Muscle of back (tissue), 13 donors: Measurements from ENCODE around the gene OR5T3. TPM values are rescaled to one million over a fixed set of nuclear protein-coding genes. Genes with fewer than 3 reads are reported as not detected.
"Not testable (repeated sequence)": the region's sequence is repeated elsewhere in the genome, so short reads cannot be mapped to it uniquely, and the experiment has no call there.

Source experiments
- DNase-seq, 3 donors: peaks; one replicate each; pipeline versions ENCODE4 v3.0.0 to v3.0.0-alpha.2; 2013
- long read RNA-seq, 9 donors: transcript quantifications; one replicate each; lab custom pipeline, GENCODE V29; 2026
- polyA plus RNA-seq, 10 donors: library from polyadenylated mRNA; unstranded; fragments of 120-200 nt; gene quantifications; one replicate each; pipeline ENCODE4 v1.2.1, GENCODE V29; 2013; ENCODE audit not compliant: insufficient read length in 10 of 10

The OR5T3 gene
- not detected for polyA plus RNA-seq
- long read RNA-seq, donor 1 = 0 reads
- long read RNA-seq, donor 2 = 0 reads
- long read RNA-seq, donor 3 = 0 reads
- long read RNA-seq, donor 4 = 0 reads
- long read RNA-seq, donor 5 = 0 reads
- long read RNA-seq, donor 6 = 0 reads
- long read RNA-seq, donor 7 = 0 reads
- long read RNA-seq, donor 8 = 0 reads
- long read RNA-seq, donor 9 = 0 reads

DNA sequence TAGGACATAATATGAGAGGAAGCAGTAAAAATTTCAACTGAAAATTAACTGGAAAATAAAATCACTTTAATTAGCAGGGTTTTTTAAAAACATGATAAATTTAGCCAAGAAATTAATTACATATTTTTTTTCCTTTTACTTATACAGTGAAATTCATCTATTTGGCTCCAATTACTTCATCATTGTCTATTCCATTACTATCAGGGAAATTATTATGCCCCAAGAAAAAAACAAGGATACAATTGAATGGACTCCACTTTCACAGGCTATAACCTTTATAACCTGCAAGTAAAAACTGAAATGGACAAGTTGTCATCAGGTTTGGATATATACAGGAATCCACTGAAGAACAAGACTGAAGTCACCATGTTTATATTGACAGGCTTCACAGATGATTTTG, at the start of gene OR5T3:
TSS of gene OR5T3 (plus strand) at position 301 of the 400 bp plus-strand sequence. CDS start at position 301, 0 bp downstream.
- DNase-seq = no peak

DNA sequence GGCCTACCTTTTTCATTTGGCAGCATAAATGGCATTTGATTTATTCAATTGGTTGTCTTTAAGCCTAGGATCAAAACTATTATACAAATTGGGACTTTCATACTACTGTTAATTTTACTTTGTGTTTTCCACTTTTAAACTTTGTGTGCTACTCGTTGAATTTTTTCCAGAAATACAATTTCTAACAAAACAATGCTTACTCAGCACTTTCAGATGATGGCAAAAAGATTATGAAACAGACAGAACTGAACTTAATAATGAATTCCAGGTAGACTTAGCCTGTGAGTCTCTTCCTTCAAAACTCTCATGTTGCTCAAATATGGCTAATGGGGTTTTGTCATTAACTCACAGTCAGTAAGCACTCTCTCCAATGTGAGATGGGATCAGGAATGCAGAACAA, 44.3 kb upstream of the OR5T3 start:
- DNase-seq = no peak

DNA sequence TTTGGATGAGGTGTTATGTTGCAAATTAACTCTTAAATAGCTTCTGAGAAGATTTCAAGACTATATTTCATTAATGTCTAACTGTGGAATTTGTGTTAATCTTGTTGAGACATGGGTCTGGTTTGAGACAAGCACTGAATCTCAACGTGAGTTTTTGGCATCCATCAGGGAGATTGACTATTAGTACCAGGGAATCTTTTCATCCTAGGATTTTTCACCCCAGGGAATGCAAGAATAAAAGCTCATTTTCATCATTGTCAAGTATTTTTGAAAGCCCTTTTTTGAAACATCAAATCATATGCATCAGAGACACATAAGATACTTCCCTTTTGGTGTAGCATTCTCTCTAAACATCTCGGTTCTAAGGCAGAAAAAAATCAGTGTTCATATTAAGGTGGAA, 37.5 kb upstream of the OR5T3 start:
- DNase-seq = no peak

DNA sequence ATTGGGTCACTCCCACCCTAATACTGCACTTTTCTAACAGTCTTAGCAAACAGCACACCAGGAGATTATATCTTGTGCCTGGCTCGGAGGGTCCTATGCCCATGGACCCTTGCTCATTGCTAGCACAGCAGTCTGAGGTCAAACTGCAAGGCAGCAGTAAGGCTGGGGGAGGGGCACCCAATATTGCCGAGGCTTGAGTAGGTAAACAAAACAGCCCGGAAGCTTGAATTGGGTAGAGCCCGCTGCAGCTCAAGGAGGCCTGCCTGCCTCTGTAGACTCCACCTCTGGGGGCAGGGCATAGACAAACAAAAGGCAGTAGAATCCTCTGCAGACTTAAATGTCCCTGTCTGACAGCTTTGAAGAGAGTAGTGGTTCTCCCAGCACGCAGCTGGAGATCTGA, 32.3 kb upstream of the OR5T3 start:
- DNase-seq = not testable (repeated sequence)

- DNase-seq = no peak
These were observed 17.9 kb upstream of the OR5T3 start, which contains the start of gene OR5T2 for GRCh38 chr11:56234155-56234554. Gene OR5T2 (minus strand): TSS chr11:56234255. CDS start chr11:56233062, 1,193 bp downstream.

- no peak for DNase-seq
These were observed 19.0 kb downstream of the OR5T3 start for GRCh38 chr11:56271092-56271491.

GRCh38 chr11:56273854-56274253, 21.8 kb downstream of the OR5T3 start, which contains the start of gene OR5T1:
Gene OR5T1 (plus strand): TSS chr11:56274154. CDS start chr11:56275639, 1,485 bp downstream.
- no peak for DNase-seq

GRCh38 chr11:56292154-56292553, 40.1 kb downstream of the OR5T3 start, which contains the start of gene OR8H1:
Gene OR8H1 (minus strand): TSS chr11:56292254. CDS start chr11:56291062, 1,192 bp downstream.
- DNase-seq = no peak

- DNase-seq = no peak
These were observed 44.8 kb downstream of the OR5T3 start for GRCh38 chr11:56296898-56297297.

Other genes with a start within 250 kb of the OR5T3 start
- gene OR5AS1, start 224.6 kb upstream of the OR5T3 start, polyA plus RNA-seq = under 1 TPM in 5 of 10 donors, not detected in 5; 0.03 to 0.05 (median 0.03) TPM
- not detected for gene OR8I2, start 158.9 kb upstream of the OR5T3 start, polyA plus RNA-seq
- under 1 TPM in 3 of 10 donors, not detected in 7; 0.05 to 0.07 (median 0.05) TPM for gene OR8H2, start 148.6 kb upstream of the OR5T3 start, polyA plus RNA-seq
- gene OR8H3, start 129.9 kb upstream of the OR5T3 start, polyA plus RNA-seq = not detected
- not detected for gene OR8J3, start 112.1 kb upstream of the OR5T3 start, polyA plus RNA-seq
- not detected for gene OR8K5, start 91.9 kb upstream of the OR5T3 start, polyA plus RNA-seq
- not detected for gene OR5J2, start 75.6 kb upstream of the OR5T3 start, polyA plus RNA-seq
- not detected for gene OR5T2, start 18.0 kb upstream of the OR5T3 start, polyA plus RNA-seq
- gene OR5T1, start 21.9 kb downstream of the OR5T3 start, polyA plus RNA-seq = not detected
- gene OR8H1, start 40.0 kb downstream of the OR5T3 start, polyA plus RNA-seq = not detected
- gene OR8K3, start 62.9 kb downstream of the OR5T3 start, polyA plus RNA-seq = not detected
- gene OR8K1, start 93.8 kb downstream of the OR5T3 start, polyA plus RNA-seq = not detected
- not detected for gene OR8J1, start 102.0 kb downstream of the OR5T3 start, polyA plus RNA-seq
- not detected for gene OR8U1, start 123.4 kb downstream of the OR5T3 start, polyA plus RNA-seq
- not detected for gene OR5AL1, start 160.4 kb downstream of the OR5T3 start, polyA plus RNA-seq
- gene OR5M3, start 221.1 kb downstream of the OR5T3 start, polyA plus RNA-seq = not detected
- not detected for gene OR5M8, start 239.1 kb downstream of the OR5T3 start, polyA plus RNA-seq